Gastroesophageal sphincter (tissue), 4 donors: ENCODE data around the gene RAPGEF1. TPM values are rescaled to one million over a fixed set of nuclear protein-coding genes. Genes with fewer than 3 reads are reported as not detected.
A peak's percentile ranks its signal among the peaks of the same experiment; 100 is the strongest.

Source experiments
- ATAC-seq: fragments of 150-250 bp; one replicate; pipeline ENCODE4 v1.9.1; 2016; ENCODE audit warnings: mild to moderate bottlenecking, moderate library complexity
- H3K27ac ChIP-seq, 4 donors: fragments of 200-600 bp; sonication (generic) in 3 of 4; 1 replicate in 3 of 4; 2 replicates in 1 of 4; pipeline ENCODE4 v1.5.1; 2016 to 2019
- H3K27me3 ChIP-seq: fragments of 200-600 bp; sonication (generic); one replicate; pipeline ENCODE4 v1.5.1; 2019
- H3K36me3 ChIP-seq, 2 donors: fragments of 200-600 bp; sonication (generic); one replicate each; pipeline ENCODE4 v1.5.1; 2019; ENCODE audit warnings: control low read depth in 1 of 2
- H3K4me1 ChIP-seq, 3 donors: fragments of 200-600 bp; sonication (generic); 1 replicate in 2 of 3; 2 replicates in 1 of 3; pipeline ENCODE4 v1.5.1; 2016 to 2019; ENCODE audit warnings: control low read depth in 2 of 3
- H3K4me3 ChIP-seq, 2 donors: fragments of 200-600 bp; sonication (generic); one replicate each; pipeline ENCODE4 v1.5.1; 2019; ENCODE audit warnings: mild to moderate bottlenecking in 1 of 2, moderate library complexity in 1 of 2
- H3K9me3 ChIP-seq, 3 donors: fragments of 200-600 bp; sonication (generic); one replicate each; pipeline ENCODE4 v1.5.1; 2017 to 2019; ENCODE audit warnings: control low read depth in 2 of 3
- EP300 ChIP-seq: sonication (generic); formaldehyde crosslinking; IDR thresholded peaks from one replicate; pipeline ENCODE4 v1.6.1; 2017; ENCODE audit warnings: antibody characterized with exemption, mild to moderate bottlenecking
- POLR2A ChIP-seq, 2 donors: fragments of 450-650 bp; IDR thresholded peaks; one replicate each; pipeline ENCODE4 v1.6.1; 2017; ENCODE audit warnings: antibody characterized with exemption in 2 of 2, mild to moderate bottlenecking in 2 of 2, moderate library complexity in 1 of 2
- POLR2AphosphoS5 ChIP-seq: sonication (generic); formaldehyde crosslinking; IDR thresholded peaks from one replicate; pipeline ENCODE4 v1.6.1; 2017; ENCODE audit warnings: antibody characterized with exemption
- WGBS, 2 donors: methylation state at CpG; one replicate each; pipeline ENCODE4 v1.1.5; 2018; ENCODE audit warnings: low coverage in 1 of 2; 5-methylcytosine and 5-hydroxymethylcytosine counted together
- total RNA-seq, 4 donors: library from RNA; depleted of rRNA; stranded (reverse); fragments of >200 nt; gene quantifications; one replicate each; pipeline ENCODE4 v1.1.0, GENCODE V29; 2016
- TF ChIP-seq, protein P1 (sequence below), 4 experiments: fragments of 200-600 bp in 2 of 4; fragments of 450-650 bp in 2 of 4; sonication (generic) in 1 of 4; IDR thresholded peaks; one replicate each; pipeline ENCODE4 v1.5.1; 2017 to 2019; ENCODE audit warnings: antibody characterized with exemption in 4 of 4, mild to moderate bottlenecking in 2 of 4, moderate library complexity in 2 of 4

Gene RAPGEF1
- total RNA-seq, 4 donors from 2014 or later, result 47.5 to 162 (median 77.6) TPM

DNA sequence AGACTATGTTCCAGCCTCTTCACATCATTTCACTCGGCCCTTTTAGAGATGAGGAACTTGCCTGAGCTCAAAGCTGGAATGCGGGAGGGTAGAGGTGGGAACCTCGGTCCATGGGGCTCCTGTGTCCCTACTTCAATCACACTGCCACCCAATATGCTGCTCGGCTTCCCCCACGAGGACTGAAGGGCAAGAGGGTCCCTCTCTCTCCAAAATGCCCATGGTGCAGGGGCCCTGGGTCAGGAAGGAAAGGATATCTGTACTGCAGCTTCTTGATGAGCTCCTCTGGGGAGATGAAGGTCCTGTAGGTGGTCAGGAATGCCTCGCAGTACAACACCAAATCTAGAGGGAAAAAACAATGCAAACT is 148.0 kb downstream of the RAPGEF1 start:
- Histone ChIP-seq H3K4me3 (no peak overlapping the region), H3K4me1 (peaks cover 0 to 14% (median 0%) of the 10 kb centered on the region in 3 donors), H3K9me3 (no peaks in the 10 kb centered on the region), H3K27me3 (no peaks in the 10 kb centered on the region), H3K27ac (no peak overlapping the region), H3K36me3 (peaks cover 0 to 90% of the 10 kb centered on the region in 2 donors)
- TF ChIP-seq, protein P1, sequence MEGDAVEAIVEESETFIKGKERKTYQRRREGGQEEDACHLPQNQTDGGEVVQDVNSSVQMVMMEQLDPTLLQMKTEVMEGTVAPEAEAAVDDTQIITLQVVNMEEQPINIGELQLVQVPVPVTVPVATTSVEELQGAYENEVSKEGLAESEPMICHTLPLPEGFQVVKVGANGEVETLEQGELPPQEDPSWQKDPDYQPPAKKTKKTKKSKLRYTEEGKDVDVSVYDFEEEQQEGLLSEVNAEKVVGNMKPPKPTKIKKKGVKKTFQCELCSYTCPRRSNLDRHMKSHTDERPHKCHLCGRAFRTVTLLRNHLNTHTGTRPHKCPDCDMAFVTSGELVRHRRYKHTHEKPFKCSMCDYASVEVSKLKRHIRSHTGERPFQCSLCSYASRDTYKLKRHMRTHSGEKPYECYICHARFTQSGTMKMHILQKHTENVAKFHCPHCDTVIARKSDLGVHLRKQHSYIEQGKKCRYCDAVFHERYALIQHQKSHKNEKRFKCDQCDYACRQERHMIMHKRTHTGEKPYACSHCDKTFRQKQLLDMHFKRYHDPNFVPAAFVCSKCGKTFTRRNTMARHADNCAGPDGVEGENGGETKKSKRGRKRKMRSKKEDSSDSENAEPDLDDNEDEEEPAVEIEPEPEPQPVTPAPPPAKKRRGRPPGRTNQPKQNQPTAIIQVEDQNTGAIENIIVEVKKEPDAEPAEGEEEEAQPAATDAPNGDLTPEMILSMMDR (IDR thresholded peaks at IDR 0.05), result no peak
- no peak for TF ChIP-seq EP300
- no peak for TF ChIP-seq POLR2A (IDR thresholded peaks at IDR 0.05)
- TF ChIP-seq POLR2AphosphoS5, result no peak
- WGBS, 2 donors, result 63 to 100% methylated on average over 1 to 2 of the region's 6 CpGs
- ATAC-seq, result no peak

DNA sequence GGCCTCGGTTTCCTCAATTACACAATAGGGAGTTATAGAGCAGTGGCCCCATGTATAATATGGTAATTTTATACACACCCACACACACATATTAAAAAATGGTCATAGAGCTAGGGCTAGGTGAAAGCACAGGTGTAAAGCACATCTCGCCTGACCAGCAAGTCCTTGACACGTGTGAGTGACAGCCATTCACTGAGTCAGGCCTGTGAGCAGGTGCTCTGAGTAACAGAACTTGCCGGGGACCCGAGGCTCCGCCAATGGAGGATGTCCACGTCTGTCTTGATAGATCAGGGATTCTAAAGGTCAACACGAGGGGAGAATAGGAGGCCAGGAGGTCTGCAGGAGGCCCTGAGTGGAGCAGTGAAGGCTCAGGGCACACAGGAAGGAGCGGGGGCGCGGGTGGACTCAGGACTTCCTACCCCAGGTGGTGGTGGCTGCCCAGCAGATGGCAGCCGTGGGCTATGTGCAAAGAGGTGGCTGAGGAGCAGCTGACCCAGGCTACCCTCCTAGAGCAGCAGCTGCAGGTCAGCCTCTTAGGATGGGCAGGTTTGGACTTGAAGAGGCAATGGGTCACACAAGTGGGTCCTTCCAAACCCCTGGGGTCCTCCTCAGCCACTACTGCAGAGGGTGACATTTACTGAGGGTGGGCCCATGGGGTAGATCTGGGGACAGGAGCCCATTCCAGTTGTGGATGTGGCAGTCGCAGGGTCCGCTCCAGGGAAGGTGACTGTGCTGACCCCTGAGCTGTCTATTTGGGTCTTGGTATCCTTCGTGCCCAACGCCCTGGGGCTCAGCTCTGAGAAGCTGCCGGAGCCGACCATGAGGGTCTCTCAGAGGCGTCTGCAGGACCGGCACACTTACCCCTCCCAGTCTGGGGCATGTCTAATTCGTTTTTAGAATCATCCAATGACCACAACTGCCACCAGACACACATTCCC is 148.7 kb downstream of the RAPGEF1 start:
- Histone ChIP-seq H3K4me3 (no peak overlapping the region), H3K36me3 (peaks cover 0 to 83% of the 10 kb centered on the region in 2 donors), H3K4me1 (peaks cover 0 to 14% (median 0%) of the 10 kb centered on the region in 3 donors), H3K27me3 (no peaks in the 10 kb centered on the region), H3K9me3 (no peaks in the 10 kb centered on the region), H3K27ac (no peak overlapping the region)
- ATAC-seq, result peak; percentile 89
- TF ChIP-seq POLR2AphosphoS5 (peak; percentile 19), POLR2A (IDR thresholded peaks at IDR 0.05) (no peak), EP300 (no peak)
- TF ChIP-seq, protein P1 (IDR thresholded peaks at IDR 0.05), result peak in 3 of 4 experiments; percentile 89 to 92 (median 90)
- WGBS, 2 donors, result 64 to 66% methylated on average over 8 to 11 of the region's 21 CpGs

DNA sequence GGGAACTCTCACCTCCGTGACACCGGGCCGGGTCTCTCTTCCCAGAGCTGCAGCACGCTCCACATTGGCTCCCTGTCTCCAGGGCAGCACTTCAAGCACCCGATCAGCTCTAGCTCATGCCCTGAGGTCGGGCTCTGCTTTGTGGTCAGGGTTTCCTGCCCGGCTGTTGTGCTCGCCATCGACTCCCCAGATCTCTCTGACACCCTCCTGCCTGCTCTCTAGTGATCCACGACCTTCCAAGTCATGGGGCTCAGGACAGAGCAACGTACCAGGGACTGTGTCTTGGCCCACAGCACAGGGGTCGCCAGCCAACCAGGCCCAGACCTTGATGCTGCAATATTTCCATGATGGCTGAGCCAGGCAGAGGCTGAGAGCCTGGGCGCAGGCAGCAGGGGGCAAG is 149.4 kb downstream of the RAPGEF1 start:
- Histone ChIP-seq H3K9me3 (no peaks in the 10 kb centered on the region), H3K4me1 (peaks cover 0 to 14% (median 0%) of the 10 kb centered on the region in 3 donors), H3K27me3 (no peaks in the 10 kb centered on the region), H3K27ac (no peak overlapping the region), H3K4me3 (no peak overlapping the region), H3K36me3 (peaks cover 0 to 82% of the 10 kb centered on the region in 2 donors)
- TF ChIP-seq, protein P1 (IDR thresholded peaks at IDR 0.05), result no peak
- TF ChIP-seq POLR2AphosphoS5 (no peak), EP300 (no peak), POLR2A (IDR thresholded peaks at IDR 0.05) (no peak)
- 81 to 87% methylated on average over 6 to 7 of the region's 13 CpGs for WGBS, 2 donors
- ATAC-seq, result no peak

DNA sequence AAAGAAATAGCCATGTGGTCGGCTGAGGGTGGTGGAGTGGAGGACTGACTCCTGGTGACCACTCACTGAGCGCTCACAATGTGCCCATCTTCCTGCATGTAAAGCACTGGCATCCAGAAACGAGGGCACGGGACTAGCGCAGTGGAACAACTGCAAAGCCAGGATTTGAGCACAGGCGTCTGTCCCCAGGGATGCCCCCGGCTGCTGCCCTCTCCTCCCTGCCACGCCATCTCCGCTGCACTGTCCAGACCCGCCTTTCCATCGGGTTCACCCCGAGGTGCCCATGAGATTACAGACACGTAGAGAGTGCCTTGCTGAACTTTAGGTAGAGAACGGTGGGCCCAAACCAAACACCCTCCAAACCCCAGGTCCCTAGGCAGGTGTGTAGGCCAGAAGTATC is 149.9 kb downstream of the RAPGEF1 start:
- Histone ChIP-seq H3K4me1 (peaks cover 0 to 14% (median 0%) of the 10 kb centered on the region in 3 donors), H3K9me3 (no peaks in the 10 kb centered on the region), H3K36me3 (peaks cover 0 to 82% of the 10 kb centered on the region in 2 donors), H3K4me3 (no peak overlapping the region), H3K27ac (no peak overlapping the region), H3K27me3 (no peaks in the 10 kb centered on the region)
- no peak for ATAC-seq
- TF ChIP-seq EP300 (no peak), POLR2A (IDR thresholded peaks at IDR 0.05) (no peak), POLR2AphosphoS5 (no peak)
- TF ChIP-seq, protein P1 (IDR thresholded peaks at IDR 0.05), result no peak
- 81 to 89% methylated on average over 4 to 8 of the region's 14 CpGs for WGBS, 2 donors
